ENCODE data around the gene CCDC194. TPM values are rescaled to one million over a fixed set of nuclear protein-coding genes. Genes with fewer than 3 reads are reported as not detected.

CCDC194 gene
- total RNA-seq, 1 experiment from 2014 or later: not detected

DNA sequence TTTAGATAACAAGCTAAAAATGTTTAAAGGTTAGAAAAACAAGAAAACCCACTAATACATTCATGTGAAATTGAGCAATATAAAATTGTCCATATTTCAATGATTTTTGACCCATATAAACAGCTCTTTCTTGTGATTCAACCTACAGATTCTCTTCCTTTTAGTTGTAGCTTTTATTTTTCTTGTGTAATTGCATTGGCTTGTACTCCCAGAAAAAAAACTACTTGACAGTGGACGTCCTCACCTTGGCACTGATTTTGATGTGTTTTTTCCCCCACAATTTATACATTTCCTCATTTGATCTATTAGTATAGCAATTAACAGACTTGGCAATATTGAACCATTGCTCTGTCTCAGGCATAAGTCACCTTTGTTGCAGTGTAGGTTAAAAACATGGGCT lies 4.7 kb downstream of the CCDC194 start:
- TF ChIP-seq YY1 (IDR thresholded peaks at IDR 0.05; ENCODE audit: extremely low read depth, insufficient replicate concordance, low read depth, low read length): no peak
- no peak for TF ChIP-seq ELF1 (IDR thresholded peaks at IDR 0.05; ENCODE audit: borderline replicate concordance, low read depth)
- TF ChIP-seq, protein P1, sequence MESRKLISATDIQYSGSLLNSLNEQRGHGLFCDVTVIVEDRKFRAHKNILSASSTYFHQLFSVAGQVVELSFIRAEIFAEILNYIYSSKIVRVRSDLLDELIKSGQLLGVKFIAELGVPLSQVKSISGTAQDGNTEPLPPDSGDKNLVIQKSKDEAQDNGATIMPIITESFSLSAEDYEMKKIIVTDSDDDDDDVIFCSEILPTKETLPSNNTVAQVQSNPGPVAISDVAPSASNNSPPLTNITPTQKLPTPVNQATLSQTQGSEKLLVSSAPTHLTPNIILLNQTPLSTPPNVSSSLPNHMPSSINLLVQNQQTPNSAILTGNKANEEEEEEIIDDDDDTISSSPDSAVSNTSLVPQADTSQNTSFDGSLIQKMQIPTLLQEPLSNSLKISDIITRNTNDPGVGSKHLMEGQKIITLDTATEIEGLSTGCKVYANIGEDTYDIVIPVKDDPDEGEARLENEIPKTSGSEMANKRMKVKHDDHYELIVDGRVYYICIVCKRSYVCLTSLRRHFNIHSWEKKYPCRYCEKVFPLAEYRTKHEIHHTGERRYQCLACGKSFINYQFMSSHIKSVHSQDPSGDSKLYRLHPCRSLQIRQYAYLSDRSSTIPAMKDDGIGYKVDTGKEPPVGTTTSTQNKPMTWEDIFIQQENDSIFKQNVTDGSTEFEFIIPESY (IDR thresholded peaks at IDR 0.05; ENCODE audit: extremely low read depth, insufficient replicate concordance, low read length): no peak
- no peak for TF ChIP-seq FOSL1 (IDR thresholded peaks at IDR 0.05; ENCODE audit: low read depth)
- TF ChIP-seq RAD21 (IDR thresholded peaks at IDR 0.05; ENCODE audit: low read depth): no peak
- TF ChIP-seq SRF (IDR thresholded peaks at IDR 0.05; ENCODE audit: low read depth): no peak
- no peak for TF ChIP-seq CBX3 (IDR thresholded peaks at IDR 0.05; ENCODE audit: low read depth)
- no peak for TF ChIP-seq CEBPB (IDR thresholded peaks at IDR 0.05; ENCODE audit: low read depth)
- TF ChIP-seq, protein P2, sequence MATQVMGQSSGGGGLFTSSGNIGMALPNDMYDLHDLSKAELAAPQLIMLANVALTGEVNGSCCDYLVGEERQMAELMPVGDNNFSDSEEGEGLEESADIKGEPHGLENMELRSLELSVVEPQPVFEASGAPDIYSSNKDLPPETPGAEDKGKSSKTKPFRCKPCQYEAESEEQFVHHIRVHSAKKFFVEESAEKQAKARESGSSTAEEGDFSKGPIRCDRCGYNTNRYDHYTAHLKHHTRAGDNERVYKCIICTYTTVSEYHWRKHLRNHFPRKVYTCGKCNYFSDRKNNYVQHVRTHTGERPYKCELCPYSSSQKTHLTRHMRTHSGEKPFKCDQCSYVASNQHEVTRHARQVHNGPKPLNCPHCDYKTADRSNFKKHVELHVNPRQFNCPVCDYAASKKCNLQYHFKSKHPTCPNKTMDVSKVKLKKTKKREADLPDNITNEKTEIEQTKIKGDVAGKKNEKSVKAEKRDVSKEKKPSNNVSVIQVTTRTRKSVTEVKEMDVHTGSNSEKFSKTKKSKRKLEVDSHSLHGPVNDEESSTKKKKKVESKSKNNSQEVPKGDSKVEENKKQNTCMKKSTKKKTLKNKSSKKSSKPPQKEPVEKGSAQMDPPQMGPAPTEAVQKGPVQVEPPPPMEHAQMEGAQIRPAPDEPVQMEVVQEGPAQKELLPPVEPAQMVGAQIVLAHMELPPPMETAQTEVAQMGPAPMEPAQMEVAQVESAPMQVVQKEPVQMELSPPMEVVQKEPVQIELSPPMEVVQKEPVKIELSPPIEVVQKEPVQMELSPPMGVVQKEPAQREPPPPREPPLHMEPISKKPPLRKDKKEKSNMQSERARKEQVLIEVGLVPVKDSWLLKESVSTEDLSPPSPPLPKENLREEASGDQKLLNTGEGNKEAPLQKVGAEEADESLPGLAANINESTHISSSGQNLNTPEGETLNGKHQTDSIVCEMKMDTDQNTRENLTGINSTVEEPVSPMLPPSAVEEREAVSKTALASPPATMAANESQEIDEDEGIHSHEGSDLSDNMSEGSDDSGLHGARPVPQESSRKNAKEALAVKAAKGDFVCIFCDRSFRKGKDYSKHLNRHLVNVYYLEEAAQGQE (IDR thresholded peaks at IDR 0.05; ENCODE audit: low read depth): no peak
- TF ChIP-seq EGR1 (IDR thresholded peaks at IDR 0.05; ENCODE audit: low read depth): no peak
- TF ChIP-seq, protein P3, sequence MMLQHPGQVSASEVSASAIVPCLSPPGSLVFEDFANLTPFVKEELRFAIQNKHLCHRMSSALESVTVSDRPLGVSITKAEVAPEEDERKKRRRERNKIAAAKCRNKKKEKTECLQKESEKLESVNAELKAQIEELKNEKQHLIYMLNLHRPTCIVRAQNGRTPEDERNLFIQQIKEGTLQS (IDR thresholded peaks at IDR 0.05): no peak
- TF ChIP-seq SP1 (IDR thresholded peaks at IDR 0.05; ENCODE audit: low read depth): no peak
- TF ChIP-seq, protein P4, sequence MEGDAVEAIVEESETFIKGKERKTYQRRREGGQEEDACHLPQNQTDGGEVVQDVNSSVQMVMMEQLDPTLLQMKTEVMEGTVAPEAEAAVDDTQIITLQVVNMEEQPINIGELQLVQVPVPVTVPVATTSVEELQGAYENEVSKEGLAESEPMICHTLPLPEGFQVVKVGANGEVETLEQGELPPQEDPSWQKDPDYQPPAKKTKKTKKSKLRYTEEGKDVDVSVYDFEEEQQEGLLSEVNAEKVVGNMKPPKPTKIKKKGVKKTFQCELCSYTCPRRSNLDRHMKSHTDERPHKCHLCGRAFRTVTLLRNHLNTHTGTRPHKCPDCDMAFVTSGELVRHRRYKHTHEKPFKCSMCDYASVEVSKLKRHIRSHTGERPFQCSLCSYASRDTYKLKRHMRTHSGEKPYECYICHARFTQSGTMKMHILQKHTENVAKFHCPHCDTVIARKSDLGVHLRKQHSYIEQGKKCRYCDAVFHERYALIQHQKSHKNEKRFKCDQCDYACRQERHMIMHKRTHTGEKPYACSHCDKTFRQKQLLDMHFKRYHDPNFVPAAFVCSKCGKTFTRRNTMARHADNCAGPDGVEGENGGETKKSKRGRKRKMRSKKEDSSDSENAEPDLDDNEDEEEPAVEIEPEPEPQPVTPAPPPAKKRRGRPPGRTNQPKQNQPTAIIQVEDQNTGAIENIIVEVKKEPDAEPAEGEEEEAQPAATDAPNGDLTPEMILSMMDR (IDR thresholded peaks at IDR 0.05 in 2 of 3, conservative IDR thresholded peaks at IDR 0.05 in 1 of 3; ENCODE audit: borderline replicate concordance in 1 of 3, insufficient read depth in 1 of 3, low read depth in 2 of 3, low read length in 2 of 3): no peak
- TF ChIP-seq TCF7L2 (IDR thresholded peaks at IDR 0.05; ENCODE audit: borderline replicate concordance, extremely low read depth, insufficient read depth, insufficient read length): no peak
- TF ChIP-seq ZNF274 (IDR thresholded peaks at IDR 0.05; ENCODE audit: low read depth, low read length): no peak
- Histone ChIP-seq H3K36me3 (ENCODE audit: control insufficient read depth in 1 of 2, insufficient read depth in 2 of 2, low read length in 2 of 2) (no peaks in the 10 kb centered on the region), H3K27me3 (ENCODE audit: insufficient read depth, low read length) (no peaks in the 10 kb centered on the region), H3K27ac (ENCODE audit: low read depth, low read length) (no peak overlapping the region), H4K20me1 (ENCODE audit: insufficient read depth) (no peaks in the 10 kb centered on the region), H3K4me2 (ENCODE audit: low read length) (no peak overlapping the region), H3K4me1 (ENCODE audit: control insufficient read depth in 1 of 2, insufficient read depth in 2 of 2, low read length in 2 of 2) (peaks cover 11 to 27% of the 10 kb centered on the region in 2 experiments), H3K4me3 (replicated peaks in 1 of 2; ENCODE audit: low read depth in 1 of 2, low read length in 2 of 2) (no peak overlapping the region), H3K9me3 (ENCODE audit: control insufficient read depth in 1 of 2, insufficient read depth in 1 of 2, low read depth in 1 of 2, low read length in 2 of 2) (no peaks in the 10 kb centered on the region), H3K9me2 (ENCODE audit: insufficient read depth) (no peaks in the 10 kb centered on the region), H3K79me2 (ENCODE audit: insufficient read depth, low read length) (no peaks in the 10 kb centered on the region), H2AFZ (ENCODE audit: low read depth, low read length, poor library complexity, severe bottlenecking) (no peak overlapping the region), H3K9ac (ENCODE audit: low read length) (no peak overlapping the region)
- CTCF ChIA-PET: interaction anchor here (1.0 to 1.2 kb wide), 2 partner anchors 14 to 30 kb away, joined by 3 to 4 read pairs; partner anchors contain the start of gene MVB12A
- ATAC-seq (no peak), DNase-seq (ENCODE audit: low read depth, low spot score) (no peak)
- POLR2A ChIA-PET: interaction anchor here (1.0 to 1.6 kb wide), 2 partner anchors 95 to 96 kb away, joined by 3 read pairs; no protein-coding TSS in a partner anchor
- RAD21 ChIA-PET (ENCODE audit: low non-redundant PET in 1 of 2, low total read pairs in 2 of 2, uncharacterized antibody in 2 of 2, unreplicated experiment in 2 of 2): no interaction called here
- BruUV-seq (replicated peaks): no TSS peak
- intact Hi-C loops (cut with micrococcal nuclease): no loop called here

Measured in HCT116 (cell line).